ENCODE measurements around the gene CEACAM3.

DNA sequence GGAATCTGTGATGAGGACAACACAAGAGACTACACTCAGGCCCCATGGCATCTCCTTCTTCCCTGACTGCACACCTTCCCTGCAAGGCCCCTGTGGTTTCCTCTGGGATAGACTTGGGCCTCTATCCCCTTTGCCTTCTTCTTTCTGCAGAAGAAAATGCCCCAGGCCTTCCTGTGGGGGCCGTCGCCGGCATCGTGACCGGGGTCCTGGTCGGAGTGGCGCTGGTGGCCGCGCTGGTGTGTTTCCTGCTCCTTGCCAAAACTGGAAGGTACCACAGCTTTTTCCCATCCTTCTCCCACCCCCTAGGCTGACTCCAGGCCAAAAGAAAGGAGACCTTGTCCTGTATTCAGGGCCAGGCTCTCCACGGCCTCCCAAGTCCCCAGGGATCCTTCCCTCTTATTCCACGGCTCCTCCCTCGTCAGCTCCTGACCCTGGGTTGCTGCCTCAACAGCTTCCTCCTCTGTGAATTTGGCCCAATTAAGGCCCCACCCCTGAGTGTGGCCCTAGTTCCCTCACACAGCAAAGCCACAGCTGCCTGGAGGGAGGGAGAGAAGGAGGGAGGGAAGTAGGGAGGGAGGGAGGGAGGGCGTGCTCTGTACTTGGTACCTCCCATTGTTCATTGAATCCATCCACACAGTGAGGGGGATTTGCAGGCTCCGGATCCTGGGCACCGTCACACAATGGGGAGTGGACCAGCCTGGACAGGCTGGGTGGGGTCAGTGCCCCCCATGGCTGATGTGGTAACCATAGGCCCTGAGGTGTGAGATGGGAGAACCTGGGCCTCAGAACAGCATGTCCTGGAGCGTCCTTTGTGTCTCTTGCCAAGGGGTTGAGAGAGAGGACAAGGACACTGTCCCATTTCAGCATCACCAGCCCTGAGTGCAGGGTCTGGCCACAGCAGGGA is 12.5 kb downstream of the CEACAM3 start:
- TF ChIP-seq, protein P1, sequence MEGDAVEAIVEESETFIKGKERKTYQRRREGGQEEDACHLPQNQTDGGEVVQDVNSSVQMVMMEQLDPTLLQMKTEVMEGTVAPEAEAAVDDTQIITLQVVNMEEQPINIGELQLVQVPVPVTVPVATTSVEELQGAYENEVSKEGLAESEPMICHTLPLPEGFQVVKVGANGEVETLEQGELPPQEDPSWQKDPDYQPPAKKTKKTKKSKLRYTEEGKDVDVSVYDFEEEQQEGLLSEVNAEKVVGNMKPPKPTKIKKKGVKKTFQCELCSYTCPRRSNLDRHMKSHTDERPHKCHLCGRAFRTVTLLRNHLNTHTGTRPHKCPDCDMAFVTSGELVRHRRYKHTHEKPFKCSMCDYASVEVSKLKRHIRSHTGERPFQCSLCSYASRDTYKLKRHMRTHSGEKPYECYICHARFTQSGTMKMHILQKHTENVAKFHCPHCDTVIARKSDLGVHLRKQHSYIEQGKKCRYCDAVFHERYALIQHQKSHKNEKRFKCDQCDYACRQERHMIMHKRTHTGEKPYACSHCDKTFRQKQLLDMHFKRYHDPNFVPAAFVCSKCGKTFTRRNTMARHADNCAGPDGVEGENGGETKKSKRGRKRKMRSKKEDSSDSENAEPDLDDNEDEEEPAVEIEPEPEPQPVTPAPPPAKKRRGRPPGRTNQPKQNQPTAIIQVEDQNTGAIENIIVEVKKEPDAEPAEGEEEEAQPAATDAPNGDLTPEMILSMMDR (IDR thresholded peaks at IDR 0.05; ENCODE audit: low read length) = no peak
- TF ChIP-seq EZH2 (IDR thresholded peaks at IDR 0.05; ENCODE audit: borderline replicate concordance, low read length) = no peak

Measured in OCI-LY1 (cell line).